NCI-H1930 (cell line): Measurements from ENCODE around the gene JMJD8.
"Not testable (repeated sequence)": the region's sequence is repeated elsewhere in the genome, so short reads cannot be mapped to it uniquely, and the experiment has no call there.

Experiments used
- DNase-seq, 2 experiments: peaks; one replicate each; lab custom pipeline; 2025; lab: John Stamatoyannopoulos, UW

Gene JMJD8

GRCh38 chr16:722835-723633 lies 38.9 kb upstream of the JMJD8 start:
- no peak for DNase-seq

DNA sequence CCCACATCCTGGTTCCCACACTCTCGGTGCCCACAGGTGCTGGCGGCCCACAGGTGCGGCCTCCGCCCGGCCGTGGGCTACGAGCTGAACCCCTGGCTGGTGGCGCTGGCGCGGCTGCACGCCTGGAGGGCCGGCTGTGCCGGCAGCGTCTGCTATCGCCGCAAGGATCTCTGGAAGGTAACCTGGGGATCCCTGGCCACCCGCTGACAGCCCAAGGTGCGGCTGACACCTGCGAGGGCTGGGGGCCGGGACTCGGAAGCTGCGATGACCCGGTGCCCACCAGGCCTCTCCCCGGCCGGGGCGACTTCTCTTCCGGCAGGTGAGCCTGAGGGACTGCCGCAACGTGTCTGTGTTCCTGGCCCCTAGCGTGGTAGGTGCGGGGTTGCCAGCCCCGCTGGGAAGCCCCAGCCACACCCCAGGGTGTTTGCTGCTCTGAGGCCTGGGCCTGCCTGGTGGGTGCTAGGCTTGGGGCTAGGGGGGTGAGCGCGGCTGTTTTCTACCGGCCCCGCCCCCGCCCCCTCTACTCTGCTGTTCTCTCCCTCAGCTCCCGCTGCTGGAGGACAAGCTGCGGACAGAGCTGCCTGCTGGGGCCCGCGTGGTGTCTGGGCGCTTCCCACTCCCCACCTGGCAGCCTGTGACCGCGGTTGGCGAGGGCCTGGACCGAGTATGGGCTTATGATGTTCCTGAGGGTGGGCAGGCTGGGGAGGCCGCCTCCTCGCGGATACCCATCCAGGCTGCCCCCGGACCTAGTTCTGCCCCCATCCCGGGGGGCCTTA lies 37.8 kb upstream of the JMJD8 start:
- no peak for DNase-seq

DNA sequence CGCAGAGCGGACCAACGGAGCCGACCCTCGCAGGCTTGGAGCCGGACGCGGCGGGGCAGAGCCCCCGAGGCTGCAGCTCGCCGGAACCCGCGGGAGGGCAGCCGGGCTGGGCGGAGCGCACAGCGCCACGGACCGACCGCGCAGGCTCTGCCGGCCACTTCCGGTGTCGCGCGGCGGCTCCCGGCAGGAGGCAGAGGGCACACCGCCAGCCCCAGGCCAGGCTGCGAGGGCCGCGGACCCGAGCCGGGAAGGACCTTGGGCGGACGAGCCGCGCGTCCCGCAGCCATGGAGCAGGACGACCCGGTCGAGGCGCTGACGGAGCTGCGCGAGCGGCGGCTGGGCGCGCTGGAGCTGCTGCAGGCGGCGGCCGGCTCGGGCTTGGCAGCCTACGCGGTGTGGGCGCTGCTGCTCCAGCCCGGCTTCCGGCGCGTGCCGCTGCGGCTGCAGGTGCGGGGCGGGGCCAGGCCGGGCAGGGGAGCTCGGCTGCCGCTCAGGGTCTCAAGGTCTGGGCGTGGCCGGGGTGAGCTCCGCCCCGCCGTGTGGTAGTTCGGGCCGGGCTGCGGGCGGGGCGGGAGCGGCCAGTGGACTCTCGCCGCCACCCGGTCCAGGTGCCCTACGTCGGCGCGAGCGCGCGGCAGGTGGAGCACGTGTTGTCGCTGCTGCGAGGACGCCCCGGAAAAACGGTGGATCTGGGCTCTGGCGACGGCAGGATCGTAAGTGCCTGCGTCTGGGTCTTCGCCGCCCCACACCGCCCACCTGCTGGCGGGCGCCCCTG lies 37.0 kb upstream of the JMJD8 start, which contains the start of gene ANTKMT:
TSS of gene ANTKMT (plus strand) at position 157 of the 775 bp plus-strand sequence. CDS start at position 286, 129 bp downstream.
- peak; percentile 88 to 94 for DNase-seq

- DNase-seq = peak; percentile 57
Measured at GRCh38 chr16:720447-720989, 36.4 kb upstream of the JMJD8 start.

DNA sequence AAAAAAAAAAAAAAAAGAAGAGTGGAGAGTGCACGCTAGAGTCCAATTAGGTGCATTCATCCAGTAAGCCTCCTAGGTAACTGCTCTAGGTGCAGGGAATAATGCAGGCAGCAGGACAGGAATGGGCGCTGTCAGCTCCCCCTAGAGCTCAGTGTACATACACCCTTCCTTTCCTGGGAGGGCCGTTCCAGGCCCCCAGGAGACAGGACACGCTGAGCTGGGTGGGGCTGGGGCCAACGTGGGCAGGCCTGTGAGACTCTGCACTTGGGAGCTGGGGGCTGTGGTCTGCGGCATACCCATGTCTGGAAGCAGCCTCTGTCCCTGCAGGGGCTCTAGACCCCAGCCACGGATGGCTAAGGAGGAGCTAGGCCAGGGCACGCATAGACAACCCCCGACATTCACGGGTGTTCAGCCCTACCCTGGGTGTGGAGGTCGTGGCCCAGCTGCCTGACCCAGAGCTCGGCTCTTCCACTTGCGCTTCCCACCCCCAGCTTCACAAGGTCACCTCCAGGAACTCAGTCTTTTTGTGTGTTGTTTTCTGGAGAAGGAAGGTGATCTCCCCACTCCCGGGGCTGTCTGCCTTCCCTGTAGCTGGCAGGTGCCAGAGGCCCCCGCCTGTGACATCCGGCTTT lies 35.8 kb upstream of the JMJD8 start:
- no peak for DNase-seq

DNA sequence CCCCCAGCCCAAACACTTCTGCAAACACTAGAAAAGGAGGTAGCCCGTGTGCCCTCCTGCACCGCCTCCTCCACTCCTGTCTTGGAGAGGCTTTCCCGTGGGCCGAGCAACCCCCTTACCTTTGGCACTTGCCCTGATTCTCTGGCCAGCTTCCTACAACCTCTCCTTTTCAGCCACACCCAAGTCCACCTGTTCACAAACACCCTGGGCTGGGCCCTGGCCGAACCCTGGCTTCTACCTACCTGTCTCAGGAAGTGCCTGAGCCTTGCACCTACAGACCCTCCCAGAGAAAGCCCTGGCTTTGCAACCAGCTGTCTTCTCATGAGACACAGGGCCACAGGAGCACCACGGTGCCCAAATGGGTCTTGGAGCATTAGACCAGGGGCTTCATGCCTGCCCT lies 34.8 kb upstream of the JMJD8 start:
- no peak for DNase-seq

GRCh38 chr16:718389-718788 lies 34.3 kb upstream of the JMJD8 start:
- DNase-seq = no peak

- no peak for DNase-seq
Measured at GRCh38 chr16:717450-718245, 33.5 kb upstream of the JMJD8 start.

DNA sequence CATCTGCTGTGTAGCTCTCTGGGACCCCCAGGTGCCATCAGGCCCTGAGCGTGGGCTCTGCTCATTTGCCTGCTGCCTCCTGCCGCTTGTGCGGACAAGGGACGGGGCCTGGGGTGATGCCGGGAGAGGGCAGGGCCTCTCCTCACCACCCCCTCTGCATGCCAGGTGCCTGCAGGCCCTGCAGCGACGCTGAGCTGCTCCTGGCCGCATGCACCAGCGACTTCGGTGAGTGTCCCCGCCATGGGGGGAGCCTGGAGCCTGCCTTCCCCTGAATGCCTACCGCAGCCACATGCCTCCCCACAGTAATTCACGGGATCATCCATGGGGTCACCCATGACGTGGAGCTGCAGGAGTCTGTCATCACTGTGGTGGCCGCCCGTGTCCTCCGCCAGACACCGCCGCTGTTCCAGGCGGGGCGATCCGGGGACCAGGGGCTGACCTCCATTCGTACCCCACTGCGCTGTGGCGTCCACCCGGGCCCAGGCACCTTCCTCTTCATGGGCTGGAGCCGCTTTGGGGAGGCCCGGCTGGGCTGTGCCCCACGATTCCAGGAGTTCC lies 32.7 kb upstream of the JMJD8 start:
- no peak for DNase-seq

DNA sequence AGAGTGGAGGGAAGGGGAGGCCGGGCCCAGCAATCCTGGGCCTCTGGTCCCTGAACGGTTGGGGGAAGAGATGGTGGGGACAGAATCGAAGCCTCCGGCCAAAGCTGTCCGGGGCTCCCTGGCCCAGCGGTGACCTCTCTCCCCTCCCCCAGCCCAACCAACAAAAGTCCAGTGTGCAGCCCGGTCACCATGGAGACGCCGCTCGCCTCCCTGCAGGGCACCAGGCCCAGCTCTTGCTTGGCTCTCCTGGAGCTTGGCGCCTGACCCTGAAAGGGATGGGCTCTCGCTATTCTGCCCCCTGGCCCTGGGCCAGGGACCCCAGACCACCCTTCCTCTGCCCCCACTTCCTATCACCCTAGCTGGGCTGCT lies 32.0 kb upstream of the JMJD8 start:
- DNase-seq = no peak

- DNase-seq = peak in 1 of 2 experiments; percentile 40
Measured at GRCh38 chr16:715477-716199, 31.5 kb upstream of the JMJD8 start.

GRCh38 chr16:714558-715476 lies 30.7 kb upstream of the JMJD8 start, which contains the start of gene METRN:
Gene METRN, plus strand, starts transcription at chr16:715118. Its CDS starts 172 bp downstream, at chr16:715290.
- DNase-seq = peak; percentile 68 to 83

GRCh38 chr16:714079-714478 lies 29.9 kb upstream of the JMJD8 start:
- no peak for DNase-seq

DNA sequence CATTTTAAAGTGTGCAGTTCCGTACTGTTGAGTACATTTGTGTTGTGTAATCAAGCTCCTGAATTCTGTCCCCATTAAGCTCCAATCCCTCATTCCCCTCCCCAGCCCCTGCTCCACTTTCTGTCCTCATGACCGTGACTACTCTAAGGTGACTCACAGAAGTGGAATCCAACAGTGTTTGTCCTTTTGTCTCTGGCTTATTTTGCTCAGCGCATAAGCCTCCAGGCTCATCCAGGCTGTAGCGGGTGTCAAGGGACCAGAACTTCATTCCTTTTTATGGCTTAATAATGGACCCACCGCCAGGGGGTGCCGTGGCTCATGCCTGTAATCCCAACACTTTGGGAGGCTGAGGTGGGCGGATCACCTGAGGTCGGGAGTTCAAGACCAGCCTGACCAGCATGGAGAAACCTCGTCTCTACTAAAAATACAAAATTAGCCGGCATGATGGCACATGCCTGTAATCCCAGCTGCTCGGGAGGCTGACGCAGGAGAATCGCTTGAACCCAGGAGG lies 28.7 kb upstream of the JMJD8 start:
- DNase-seq = not testable (repeated sequence)

- peak; percentile 54 to 67 for DNase-seq
Measured at GRCh38 chr16:711548-712320, 27.6 kb upstream of the JMJD8 start.

- no peak for DNase-seq
Measured at GRCh38 chr16:711084-711483, 26.9 kb upstream of the JMJD8 start.

DNA sequence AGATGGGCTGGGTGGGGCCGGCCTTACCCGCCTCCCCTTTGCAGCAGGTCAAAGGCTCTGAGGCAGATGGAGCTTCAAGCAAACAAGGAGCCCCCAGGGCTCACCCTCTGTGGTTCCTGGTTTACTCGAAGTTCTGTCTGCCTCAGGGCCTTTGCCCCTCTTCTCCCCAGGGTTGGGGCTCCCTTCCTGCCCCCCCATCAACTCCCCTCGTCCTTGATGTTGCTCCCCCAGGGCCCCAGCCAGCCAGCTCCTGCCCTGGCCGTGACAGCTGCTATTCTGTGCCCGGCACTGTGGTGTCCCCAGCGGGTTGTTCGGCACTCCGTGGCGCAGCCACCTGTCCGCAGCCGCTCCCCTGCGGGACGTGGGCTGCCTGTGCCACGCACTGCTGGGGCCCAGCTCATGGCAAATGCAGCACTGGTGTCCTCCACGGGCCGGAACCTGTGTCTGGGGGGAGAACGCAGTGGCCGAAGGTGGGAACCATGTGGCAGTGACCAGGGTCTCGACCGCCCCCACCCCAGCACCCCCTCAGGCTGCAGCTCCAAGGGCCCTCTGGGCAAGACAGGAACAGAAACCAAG lies 26.5 kb upstream of the JMJD8 start:
- no peak for DNase-seq
